HG02973 (cell line): ENCODE measurements around the gene OR10AD1.
"Not testable (repeated sequence)": the region's sequence is repeated elsewhere in the genome, so short reads cannot be mapped to it uniquely, and the experiment has no call there.

ENCODE experiments used
- ATAC-seq: cut with Tn5 transposase; IDR thresholded peaks from one replicate; pipeline ENCODE4 v1.9.1; 2021; ENCODE audit warnings: moderate library complexity; ENCODE audit not compliant: unreplicated experiment

The OR10AD1 gene, protein sequence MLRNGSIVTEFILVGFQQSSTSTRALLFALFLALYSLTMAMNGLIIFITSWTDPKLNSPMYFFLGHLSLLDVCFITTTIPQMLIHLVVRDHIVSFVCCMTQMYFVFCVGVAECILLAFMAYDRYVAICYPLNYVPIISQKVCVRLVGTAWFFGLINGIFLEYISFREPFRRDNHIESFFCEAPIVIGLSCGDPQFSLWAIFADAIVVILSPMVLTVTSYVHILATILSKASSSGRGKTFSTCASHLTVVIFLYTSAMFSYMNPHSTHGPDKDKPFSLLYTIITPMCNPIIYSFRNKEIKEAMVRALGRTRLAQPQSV

DNA sequence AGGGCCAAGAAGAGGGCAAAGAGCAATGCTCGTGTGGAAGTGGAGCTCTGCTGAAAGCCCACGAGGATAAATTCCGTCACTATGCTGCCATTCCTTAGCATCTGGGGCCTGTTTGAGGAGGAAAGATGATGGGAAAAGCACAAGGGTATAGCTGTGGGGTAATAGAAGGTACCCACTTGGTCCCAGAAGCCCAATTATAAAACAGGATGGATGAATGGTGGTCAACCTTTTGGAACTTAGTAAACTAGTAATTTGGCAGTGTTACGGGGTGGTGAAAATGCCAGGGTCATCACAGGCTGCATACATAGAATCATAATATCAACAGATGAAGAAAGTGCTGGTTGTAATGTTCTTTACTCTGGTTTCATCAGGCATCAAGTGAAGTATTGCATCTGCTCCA lies at the start of gene OR10AD1:
OR10AD1 (minus strand) TSS at position 101 of the 400 bp plus-strand sequence; CDS start at position 101, 0 bp downstream.
- no peak for ATAC-seq

DNA sequence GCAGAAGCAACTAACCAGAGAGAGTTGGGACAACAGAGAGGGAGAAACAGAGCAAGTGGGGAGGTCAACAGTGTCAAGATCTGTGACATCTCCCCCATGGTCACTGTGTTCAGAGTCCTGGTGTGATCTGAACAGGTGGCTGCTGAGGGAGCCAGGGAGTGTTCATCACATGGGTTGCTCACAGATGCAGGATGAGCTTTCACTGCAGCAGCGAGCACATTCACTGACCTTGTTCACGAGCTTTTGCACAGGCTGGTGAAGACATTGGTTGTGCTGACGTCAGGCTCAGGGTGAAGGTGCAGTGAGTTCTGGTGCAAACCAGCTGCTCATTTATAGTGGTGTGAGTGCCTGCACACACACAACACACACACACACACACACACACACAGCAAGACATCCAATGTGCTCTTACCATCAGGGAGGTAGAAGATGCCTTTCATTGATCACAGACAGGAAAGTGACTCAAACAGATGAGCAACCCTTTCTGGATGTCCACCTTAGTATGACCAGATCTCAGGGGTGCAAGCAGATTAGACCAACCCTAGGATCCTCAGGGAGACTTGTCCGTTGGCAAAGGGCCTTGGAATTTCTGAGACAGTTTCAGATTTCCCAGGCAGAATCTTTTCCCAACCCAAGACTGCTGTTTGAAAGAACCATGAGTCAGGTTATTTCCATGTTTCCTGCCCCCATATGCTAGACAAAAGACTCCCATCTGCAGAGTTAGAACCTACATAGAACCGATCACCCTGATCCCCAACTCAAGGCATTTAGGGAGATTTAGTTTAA lies 44.3 kb upstream of the OR10AD1 start:
- no peak for ATAC-seq

DNA sequence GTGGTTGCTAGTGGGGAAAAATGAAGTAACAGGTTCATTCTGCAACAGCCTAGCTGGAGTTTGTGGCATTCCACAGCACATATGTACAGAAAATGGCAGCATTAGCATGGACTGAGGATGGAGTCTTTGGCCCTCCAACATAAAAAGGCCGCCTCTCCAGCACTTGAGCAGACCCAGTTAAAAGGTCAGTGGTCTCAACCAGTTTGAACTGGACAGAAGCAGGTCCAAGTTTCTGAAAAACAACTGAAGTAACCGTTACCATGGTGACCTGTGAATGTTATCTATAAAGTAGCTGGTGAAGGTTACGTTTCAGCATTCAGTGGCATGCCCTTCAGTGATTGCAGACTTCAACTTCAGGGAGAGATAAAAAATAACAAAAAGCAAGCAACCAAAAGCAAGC lies 34.1 kb upstream of the OR10AD1 start:
- no peak for ATAC-seq

DNA sequence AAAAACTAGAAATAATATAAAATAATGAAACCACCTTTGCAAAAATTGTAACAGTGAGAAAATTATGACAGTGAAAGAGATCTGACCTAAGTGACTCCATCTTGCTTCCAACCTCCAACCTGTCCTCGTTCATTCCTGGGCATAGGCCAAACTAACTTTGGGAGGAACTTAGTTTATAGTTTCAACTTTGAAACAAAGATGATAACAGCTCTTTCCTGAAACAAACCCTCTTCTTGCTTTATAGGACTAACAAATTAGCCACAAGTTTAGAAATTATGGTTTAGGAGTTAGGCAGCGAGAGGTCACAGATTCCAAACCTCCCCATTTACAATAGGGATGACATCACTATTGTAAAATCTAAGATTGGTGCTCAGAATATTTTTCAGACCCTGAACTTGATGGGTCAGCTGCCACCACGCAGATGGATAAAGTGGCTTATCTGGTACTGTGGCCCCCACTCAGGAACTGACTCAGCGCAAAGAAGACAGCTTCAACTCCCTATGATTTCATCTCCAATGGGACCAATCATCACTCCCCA lies 32.8 kb upstream of the OR10AD1 start:
- ATAC-seq, result no peak

DNA sequence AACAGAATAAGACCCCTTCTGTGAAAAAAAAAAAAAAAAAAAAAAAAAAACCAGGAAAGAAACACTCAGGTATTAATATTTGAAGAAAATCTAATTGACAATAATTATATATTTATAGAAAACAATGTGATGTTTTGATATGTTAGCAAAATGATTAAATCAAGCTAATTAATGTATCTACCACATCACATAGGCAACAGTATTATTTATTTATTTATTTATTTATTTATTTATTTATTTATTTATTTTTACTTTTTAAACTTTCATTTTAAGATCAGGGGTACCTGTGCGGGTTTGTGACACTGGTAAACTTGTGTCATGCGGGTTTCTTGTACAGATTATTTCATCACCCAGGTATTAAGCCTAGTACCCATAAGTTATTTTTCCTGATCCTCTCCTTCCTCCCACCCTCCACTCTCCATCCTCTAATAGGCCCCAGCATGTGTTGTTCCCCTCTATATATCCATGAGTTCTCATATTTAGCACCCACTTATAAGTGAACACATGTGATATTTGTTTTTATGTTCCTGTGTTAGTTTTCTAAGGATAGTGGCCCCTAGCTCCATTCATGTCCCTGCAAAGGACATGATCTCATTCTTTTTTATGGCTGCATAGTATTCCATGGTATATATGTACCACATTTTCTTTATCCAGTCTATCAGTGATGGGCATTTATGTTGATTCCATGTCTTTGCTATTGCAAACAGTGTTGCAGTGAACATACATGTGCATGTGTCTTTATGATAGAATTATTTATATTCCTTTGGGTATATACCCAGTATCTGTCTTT lies 28.3 kb upstream of the OR10AD1 start:
- not testable (repeated sequence) for ATAC-seq

DNA sequence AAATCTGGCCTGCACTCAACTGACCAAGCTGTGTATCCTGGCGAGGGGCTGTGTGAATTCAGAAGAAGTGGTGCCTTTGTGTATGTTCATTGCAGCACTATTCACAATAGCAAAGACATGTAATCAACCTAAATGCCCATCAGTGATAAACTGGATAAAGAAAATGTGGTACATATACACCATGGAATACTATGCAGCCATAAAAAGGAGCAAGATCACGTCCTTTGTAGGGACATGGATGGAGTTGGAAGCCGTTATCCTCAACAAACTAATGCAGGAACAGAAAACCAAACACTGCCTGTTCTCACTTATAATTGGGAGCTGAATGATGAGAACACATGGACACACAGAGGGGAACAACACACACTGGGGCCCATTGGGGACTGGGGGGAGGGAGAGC lies 21.4 kb upstream of the OR10AD1 start:
- not testable (repeated sequence) for ATAC-seq

DNA sequence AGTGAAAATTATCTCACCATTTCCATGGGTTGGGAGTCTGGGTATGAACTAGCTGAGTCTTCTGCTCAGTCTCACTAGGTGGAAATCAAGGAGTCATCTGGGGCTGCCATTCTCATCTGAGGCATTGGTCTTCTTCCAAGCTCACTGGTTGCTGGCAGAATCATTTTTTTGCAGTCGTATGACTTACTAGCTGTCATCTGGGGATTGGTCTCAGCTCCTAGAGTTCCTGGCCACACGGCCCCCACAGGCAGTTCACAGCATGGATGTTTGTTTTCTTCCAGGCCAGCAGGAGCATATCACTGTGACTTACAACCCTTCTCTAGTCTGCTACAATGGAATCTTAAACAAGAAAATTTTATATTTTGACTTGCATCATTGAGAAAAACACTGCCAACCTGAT lies 18.6 kb upstream of the OR10AD1 start:
- ATAC-seq, result no peak

DNA sequence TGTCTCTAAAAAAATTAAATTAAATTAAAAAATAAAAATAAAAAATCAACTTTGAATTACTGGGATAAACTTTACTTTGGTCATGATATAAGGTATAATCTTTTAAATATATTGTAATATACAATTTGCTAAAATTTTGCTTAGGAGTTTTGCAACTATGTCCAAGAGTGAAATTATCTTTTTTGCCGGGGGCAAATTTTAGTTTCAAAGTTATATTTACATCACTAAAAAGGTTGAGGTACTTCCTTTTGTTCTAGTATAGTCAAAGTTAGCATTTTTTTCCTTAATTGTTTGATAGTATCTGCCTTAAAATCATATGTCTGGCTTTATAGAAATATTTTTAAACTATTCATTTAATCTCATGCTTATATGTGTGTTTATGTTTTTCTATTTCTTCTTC lies 17.6 kb upstream of the OR10AD1 start:
- no peak for ATAC-seq

DNA sequence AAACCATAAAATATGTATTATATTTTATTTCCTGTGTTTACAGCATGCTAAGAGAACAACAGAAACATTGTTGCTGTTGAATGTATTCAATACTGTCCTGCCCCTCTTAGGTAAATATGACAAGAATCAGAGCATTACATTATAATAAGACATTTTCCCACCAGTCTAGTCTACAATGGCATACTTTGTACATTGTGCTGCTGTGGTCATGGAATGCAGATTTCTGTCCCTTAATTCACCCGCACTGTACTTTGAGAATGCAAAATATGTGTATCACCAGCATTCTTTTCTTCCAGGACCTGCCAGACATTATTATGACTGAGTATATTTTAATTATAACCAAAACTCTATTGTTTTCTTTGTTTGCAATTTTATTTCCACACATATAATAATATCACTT lies 16.5 kb upstream of the OR10AD1 start:
- no peak for ATAC-seq

DNA sequence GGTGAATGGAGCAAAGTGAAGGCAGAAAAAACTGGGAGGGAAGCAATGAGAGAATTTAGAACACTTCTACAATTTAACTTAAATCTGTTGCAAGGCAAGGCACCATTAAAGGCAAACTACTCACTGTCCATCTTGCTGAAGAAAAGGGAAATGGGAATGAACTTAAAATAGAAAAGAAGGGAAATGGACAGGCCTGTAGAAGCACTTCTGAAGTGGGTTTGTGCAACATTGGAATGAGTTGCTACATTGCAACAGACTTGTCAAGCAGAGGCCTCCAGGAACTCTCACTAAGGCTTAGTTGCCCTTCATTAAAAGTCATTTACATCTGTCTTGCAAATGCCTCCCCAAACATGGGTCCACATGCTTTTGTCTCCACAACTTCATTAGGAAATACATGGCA lies 13.7 kb upstream of the OR10AD1 start:
- no peak for ATAC-seq

DNA sequence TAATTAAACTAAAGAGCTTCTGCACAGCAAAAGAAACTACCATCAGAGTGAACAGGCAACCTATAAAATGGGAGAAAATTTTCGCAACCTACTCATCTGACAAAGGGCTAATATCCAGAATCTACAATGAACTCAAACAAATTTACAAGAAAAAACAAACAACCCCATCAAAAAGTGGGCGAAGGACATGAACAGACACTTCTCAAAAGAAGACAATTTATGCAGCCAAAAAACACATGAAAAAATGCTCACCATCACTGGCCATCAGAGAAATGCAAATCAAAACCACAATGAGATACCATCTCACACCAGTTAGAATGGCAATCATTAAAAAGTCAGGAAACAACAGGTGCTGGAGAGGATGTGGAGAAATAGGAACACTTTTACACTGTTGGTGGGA lies 6.4 kb upstream of the OR10AD1 start:
- not testable (repeated sequence) for ATAC-seq

DNA sequence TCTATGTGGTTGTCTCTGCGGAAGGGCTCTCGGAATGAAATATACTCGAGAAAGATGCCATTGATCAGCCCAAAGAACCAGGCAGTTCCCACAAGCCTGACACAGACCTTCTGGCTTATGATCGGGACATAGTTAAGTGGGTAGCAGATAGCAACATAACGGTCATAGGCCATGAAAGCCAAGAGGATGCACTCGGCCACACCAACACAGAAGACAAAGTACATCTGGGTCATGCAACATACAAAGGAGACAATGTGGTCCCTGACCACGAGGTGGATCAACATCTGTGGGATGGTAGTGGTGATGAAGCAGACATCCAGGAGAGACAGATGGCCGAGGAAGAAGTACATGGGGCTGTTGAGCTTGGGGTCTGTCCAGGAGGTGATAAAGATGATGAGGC lies 326 bp downstream of the OR10AD1 start:
- ATAC-seq, result no peak

DNA sequence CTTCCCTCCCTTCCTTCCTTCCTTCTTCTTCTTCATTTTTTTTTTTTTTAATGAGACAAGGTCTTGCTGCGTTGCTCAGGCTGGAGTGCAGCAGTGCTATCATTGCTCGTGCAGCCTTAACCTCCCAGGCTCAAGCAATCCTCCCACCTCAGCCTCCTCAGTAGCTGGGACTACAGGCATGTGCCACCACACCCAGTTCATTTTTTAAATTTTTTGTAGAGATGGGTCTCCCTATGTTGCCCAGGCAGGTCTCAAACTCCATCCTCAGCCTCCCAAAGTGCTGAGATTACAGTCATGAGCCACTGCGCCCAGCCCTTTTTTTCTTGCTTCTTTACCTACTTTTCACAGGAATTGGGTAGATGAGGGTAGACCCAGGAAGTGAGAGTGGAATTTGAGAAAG lies 1.6 kb downstream of the OR10AD1 start:
- ATAC-seq, result no peak

DNA sequence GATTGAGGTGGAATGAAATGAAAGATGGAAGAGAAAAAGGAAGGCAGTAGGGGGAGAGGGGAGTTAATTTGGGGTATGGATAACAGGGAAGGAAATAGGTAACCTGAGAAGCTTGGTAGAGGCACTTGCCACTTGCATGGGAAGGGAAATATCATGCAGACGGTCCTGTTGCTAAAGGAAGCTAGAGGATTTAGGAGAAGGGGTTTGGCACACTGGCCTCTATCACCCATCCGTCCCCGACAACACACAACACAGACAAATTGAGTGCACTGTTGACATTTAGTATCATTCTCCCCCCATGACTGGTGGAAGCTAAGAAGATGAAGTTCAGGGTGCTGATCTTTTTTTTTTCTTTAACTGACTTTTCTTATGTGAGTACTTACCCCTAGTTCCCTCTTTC lies 2.0 kb downstream of the OR10AD1 start:
- no peak for ATAC-seq

DNA sequence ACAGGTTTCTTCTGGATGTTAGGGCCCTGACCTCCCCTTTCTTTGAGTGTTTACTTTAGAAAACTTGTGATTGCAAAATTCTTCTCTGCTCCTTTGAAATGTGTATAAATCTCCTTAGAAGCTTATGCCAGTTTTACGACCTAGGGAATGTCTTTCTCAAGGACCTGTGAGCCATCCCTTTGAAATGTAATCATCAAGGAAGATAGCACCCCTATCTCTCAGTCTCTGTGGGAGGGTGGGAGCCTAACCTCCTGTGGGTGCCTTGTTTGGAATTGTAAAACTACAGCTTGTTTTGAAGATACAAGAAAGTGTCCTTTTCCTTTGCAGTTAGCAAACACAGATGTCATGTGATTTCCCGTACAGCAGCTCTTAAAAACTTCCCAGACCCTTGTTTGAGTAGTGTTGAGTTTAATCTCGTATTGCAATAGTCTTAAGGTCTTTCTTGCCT lies 3.3 kb downstream of the OR10AD1 start:
- ATAC-seq, result no peak

DNA sequence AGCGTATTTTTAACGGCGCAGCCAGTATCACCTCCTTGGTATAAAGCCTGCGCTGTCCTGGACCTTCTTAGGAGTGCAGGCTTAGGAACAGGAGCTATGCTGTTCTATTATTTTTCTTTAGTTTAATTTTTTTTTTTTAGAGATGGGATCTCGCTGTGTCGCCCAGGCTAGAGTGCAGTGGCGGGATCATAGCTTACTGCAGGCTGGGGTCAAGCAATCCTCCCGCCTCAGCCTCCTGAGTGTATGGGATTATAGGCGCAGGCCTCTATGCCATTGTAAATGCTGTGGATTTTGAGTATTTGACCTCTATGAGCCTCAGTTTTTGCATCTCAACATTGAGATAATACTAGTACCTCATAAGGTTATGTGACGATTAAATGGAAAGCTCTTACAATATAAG lies 4.1 kb downstream of the OR10AD1 start:
- ATAC-seq, result no peak

DNA sequence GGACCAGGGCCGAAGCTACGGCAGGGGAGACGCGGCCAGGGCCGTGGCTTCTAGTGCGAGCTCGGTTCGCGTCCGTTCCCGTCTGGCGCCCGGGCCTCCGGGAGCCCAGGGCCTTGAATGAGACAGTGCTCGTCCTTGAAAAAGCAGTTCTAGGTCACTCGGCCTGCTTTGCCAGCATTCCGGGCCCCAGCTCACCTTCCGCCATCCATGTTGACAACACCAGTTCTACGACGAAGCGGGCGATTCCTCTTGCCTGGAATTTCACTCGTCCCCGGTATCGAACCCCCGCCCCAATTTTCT lies 4.5 kb downstream of the OR10AD1 start:
- ATAC-seq, result peak; percentile 16

DNA sequence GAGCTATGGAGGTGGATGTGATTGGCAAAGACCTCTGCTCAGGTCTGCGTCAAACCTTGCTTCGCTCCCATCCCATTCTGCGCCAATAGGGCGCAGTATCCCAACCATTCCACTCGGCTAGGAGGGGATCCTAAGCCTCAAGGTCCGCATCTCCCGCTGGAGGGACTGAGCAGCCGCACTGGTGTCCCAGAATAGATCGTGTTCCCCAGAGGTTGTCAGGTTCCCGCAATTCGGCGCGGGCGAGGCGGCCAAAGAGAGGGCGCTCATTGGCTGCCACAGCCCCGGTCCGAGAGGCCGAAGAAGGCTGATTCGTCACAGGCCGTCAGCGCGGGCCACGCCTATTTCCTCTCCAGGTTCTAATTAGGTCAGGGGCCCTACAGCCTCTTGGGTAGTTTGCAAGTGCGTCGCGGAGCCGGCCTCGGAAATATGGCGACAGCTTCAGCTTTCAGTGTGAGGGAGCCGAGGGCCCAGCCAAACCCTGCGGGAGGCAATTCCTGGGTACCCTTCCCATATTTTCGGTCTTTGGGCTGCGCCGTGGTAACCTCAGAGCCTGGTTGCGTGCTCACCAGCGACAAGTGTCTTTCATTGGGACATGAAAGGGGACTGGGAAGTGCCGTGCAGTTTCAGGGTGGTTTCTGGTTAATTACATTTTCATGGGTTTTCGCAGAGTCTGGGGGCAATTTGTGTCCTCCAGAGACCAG lies 5.0 kb downstream of the OR10AD1 start:
- peak; percentile 98 for ATAC-seq

DNA sequence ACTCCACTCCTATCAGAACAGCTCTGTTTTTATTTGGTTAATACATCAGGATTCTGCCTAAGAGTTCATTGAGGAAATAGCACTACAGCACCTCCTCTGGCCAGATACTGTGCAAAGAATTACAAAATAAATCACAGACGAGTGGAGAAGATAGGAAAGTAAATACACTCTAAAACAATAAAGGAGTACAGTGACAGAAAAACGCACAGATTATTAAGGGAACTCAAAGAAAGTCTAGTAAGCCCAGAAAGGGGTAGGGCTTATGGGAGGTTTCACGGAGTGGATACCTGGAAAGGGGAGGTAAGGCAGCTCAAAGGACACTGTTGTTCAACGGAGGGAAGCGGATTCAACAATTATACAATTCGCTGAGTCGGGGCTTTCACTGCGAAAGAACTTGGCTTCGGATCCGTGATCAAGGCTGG lies 5.5 kb downstream of the OR10AD1 start:
- ATAC-seq, result peak; percentile 27

DNA sequence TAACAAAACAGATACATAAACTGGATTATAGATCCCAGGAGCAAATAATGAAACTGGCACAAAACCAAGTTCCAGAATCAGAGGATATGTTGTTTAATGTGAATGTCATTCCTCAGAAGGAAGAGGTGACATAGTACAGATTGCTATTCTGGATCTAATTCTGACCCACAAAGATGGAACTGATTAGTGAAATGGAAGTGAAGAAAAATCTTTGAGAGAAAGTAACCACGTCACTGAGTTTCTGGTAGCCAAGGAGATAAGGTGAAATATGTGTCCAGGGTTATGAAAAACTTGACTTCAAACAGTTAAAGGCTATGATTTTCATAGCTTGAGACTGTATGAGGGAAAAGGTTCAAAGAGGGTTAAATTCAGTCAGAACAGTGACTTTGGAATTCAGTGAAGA lies 8.3 kb downstream of the OR10AD1 start:
- ATAC-seq, result no peak

DNA sequence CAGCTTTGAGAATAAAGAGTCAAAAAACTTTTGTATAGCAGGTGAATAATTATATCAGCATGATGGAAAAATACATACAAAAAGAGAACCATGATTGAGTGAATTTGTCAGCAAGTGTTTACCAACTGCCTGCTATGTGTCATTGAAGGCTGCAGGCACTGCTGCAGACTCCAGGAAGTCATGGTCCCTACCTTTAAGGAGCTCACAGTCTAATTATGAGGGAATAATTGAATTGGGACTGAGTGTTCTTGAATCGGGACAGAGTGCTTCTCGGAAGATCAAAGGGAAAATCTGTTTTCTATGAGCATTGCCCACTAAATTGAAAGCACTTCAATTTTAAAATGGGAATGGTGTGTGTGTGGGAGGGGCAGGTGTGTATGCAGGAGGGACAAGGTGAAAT lies 9.5 kb downstream of the OR10AD1 start:
- no peak for ATAC-seq
